Amygdala (tissue), 56 donors: ENCODE measurements around the gene SIL1.
A peak's percentile ranks its signal among the peaks of the same experiment; 100 is the strongest.

Experiments used
- DNase-seq, 56 donors: peaks; one replicate each; lab custom pipeline; 2025; lab: John Stamatoyannopoulos, UW

Gene SIL1

DNA sequence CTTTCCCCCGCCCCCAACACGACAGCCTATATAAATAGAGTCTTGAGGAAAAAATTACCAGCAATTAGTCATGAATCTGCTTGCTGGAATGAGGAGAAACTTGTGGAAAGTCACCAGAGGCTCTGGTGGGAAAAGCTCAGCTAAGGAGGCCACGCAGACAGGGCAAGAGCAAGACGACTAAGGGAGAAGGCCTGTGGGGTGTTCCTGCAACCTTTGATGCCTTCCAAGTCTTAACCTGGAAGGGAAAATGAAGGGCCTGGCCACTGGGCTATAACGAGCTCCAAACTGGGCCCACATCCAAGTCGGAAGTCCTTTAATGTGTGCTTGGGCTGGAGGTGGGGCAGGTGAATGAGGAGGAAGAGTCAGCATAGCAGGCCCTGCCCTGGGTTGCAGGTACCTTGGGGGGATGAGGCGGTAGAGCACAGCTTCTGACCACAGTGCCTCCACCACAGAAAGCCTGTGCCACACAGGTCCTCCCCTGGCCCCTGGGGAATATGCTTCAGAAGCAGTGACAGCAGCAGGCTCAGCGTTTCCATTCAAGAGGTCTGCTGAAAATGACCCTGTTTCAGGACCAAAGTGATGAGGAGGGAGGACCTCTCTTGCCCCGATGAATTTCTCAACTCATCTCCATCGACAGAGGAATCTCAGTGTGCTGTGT lies 230.2 kb downstream of the SIL1 start:
- DNase-seq: no peak

DNA sequence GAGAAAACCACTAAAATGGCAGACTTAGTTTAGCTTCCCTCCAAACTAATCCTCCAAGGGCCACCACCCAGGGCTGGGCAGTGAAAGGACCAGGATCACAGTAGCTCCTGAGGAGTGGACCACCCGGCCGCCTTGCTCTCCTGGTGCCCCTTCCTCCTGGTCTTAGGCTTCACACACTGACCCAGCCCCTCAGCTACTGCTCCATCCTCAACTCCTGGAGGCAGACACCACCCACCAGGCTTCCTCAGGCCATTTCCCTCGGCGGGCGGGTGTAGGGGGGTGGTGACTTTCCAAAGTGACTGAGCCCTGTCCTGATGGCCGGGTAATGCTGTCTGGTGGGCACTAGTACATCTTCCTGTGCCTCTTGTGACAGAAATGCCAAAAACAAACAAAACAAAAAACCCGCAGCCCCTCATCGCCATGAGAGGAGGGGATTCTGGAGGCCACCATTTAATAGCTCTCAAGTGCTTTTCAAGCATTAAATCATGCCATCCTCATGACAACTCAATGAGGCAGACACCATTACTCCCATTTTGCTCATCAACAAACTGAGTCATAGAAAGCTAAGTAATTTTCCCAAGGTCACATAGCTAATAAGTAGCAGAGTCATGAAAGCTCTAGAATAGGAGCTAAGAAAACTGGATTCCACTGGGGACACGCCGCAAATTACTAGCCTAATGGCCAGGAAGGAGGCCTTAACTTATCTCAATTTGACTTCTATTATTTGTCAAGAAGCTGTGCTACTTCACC lies 231.8 kb downstream of the SIL1 start:
- no peak for DNase-seq

DNA sequence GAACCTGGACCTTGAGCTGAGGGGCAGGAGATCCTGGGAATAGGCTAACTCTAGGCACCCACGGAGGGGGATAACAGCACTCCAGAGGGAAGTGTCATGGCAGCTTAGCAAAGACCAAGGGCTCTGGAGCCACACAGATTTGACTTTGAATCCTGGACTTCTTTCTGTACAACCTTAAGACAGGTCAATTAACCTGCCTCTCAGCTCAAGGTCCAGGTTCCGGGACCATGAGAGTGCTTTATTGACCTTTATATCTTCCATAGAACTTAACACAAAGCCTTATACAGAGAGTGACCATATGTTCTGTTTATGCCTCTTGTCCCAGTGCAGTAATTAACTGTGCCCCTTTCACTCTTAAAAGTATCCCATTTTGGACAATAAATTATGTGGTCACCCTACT lies 232.5 kb downstream of the SIL1 start:
- no peak for DNase-seq

DNA sequence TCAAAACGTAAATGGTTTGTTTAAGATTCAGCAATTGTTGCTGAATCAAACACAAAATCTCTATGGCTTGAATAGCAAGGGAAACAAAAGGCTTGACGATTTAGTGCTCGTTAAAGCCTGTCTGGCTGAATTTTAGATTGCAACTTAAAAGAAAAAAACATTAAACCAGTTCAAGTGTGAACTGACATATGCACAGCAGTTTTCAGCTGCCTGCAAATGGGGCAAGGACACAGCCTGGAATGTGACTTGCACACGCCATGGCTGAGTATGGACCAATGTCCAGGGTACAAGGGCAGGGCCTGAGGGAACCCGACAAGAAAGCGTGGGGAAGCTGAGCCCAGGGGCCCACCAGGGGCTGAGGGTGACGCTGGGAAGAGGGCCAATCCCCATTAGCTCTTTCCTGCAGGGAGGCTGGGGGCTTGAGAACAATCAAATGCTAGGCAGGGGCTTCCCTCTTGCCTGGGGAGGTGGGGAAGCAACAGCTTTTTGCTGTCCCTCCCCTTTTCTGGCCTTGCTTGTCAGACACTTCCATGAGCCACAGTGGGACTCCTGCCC lies 233.4 kb downstream of the SIL1 start:
- DNase-seq: no peak

DNA sequence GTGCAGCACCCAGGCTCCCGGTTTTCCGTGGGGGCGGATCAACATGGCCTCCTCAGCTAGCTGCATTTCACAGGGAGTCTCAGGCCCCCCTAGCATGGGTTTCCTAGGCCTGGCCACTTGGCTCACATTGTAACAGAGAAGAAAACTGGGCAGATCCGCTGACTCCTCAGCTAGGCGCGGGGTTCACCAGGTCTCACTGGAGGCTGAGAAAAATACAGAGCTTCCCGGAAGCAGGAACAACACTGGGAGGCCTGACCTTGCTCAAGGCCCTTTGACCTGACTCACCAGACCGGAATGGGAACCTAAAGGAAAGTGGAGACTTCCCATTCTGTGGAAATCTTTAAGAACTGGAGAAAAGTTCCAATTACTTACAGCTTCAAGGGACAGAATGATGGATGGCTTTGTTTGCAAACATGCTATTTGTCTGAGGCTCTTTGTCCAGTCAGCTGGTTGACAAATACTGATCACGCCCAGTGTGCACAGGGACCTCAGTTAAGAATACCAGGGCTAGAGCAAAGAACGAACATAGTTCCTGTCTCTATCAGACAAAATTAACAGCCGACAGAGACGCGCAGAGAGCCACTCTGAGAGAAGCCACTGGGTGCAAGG lies 234.3 kb downstream of the SIL1 start:
- no peak for DNase-seq

DNA sequence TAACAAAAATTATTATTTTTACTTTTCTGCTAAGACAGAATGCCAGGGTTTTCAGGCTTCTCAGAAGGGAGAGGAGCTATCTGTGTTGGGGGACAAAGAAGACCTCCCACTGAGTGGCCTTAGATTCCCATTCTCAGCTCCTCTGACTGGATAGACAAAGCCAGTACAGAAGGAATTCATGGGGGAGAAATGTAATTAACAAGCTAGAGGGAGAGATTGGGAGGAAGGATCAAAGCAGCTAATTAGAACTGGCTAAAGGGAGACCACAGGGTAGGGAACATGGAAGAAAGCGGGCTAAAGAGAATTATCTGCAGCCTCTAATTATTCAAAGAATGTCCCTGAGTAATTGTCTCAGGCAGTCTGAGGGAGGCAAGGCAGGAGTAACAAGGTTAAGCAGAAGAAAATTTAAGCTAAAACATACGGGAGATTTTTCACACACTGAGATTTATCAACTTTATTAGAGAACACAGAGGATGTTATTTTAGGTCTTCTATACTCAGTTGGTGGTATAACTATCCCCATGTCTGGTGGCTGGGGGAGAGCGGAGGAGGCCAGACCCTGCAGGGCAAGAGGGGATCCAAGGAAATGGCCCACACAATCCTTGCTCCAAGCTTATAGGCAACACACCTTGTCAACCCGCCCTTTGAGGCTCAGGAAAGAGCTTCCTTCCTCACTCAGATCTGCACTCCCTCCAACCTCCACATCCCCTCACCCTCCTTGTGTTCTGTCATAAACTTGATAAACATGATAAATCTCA lies 235.4 kb downstream of the SIL1 start:
- DNase-seq: no peak

DNA sequence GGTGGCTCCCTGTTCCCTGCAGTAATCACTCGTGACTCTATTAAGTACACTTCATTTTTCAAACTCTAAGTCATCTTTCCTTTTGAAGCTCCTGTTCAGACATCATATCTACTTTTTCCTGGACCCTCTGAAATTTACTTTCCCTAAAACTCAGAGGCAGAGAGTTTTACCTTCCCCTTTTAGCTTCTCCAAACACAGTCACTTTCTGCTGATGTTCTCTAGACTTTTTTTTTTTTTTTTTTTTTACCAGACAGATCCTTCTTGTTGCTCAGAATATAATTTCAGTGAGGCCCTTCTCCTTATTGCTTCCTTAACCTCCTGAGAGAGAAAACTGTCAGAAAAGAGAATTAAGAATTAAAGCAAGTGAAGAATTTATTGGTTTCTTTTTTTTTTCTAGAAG lies 236.4 kb downstream of the SIL1 start:
- DNase-seq: no peak

DNA sequence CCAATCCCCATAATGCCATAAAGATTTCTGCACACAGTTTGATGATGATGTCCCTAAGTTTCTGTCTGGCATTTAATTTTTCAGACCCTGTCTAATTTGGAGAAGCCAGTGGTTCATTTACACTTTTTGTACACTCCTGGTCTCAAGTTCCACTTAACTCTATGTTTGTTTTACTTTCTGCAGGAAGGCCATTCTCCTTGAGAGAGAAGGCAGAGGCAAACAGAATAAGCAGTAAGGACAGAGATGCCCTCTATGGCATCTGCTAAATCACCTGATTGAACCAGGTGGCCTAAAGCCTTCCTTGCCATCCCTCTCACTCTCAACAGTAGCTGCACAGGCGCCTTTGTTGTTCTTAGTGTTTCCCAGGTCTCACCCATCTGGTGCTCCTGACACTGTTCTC lies 236.9 kb downstream of the SIL1 start:
- no peak for DNase-seq

DNA sequence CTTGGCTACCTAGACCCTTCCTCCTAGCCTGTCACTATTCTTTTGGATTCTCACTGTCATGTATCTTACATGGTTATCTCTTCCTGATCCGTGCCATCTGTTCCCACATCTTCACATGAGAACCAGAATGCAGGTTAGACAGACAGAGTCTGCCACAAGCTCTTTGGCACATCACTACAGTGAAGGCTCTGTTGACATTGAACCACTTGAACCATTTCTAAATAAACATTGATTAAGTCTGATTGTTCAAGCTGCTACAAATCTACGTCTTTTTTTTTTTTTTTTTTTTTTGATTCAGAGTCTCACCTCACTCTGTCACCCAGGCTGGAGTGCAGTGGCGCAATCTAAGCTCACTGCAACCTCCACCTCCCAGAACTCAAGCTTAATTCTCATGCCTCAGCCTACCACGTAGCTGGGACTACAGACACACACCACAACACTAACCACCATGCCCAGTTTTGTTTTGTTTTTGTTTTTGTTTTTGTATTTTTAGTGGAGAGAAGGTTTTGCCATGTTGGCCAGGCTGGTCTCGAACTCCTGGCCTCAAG lies 237.9 kb downstream of the SIL1 start:
- DNase-seq: no peak

DNA sequence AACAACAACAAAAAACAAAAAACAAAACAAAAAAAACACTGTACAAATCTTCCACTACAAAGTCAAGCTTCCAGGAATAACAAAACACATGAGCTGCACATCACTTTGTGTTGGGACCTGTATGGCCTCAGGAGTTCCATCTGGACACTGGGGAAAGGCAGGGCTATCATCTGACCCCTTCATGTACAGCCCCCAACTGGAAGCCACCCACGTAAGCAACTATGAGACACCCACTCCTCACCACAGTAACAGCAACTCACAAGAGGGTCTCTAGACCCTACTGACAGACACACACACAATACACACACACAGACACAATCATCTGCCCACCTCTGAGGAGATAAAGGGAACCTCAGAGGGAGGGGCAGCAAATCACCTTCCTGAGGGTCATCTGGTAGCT lies 241.4 kb downstream of the SIL1 start:
- DNase-seq: no peak

DNA sequence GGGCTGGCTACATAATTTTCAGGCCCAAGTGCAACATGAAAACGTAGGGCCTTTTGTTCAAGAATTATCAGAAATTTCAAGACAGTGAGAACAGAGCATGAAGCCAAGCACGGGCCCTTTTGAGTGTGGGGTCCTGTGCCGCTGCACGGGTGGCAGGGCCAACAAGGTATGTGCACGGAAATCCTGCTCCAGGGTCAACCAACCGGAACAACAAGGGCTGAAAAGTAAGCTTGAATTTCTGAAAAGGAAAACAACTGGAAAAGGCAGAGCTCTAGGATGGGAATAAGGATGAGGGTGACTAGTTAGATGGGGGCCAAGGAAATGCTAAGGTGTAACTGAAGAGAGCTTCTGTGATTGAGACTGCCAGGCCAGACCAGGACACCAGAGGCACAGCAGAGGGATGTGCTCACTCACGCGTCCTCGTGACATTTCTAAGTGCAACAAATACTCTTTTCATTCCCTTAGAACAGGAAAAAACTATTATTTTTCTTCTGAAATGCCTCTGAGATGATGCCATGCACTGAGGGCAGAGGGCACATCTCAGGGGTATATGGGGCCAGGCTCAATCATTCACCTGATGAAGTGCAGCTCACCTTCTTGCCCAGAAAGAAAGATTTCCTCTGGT lies 242.4 kb downstream of the SIL1 start:
- DNase-seq: no peak

DNA sequence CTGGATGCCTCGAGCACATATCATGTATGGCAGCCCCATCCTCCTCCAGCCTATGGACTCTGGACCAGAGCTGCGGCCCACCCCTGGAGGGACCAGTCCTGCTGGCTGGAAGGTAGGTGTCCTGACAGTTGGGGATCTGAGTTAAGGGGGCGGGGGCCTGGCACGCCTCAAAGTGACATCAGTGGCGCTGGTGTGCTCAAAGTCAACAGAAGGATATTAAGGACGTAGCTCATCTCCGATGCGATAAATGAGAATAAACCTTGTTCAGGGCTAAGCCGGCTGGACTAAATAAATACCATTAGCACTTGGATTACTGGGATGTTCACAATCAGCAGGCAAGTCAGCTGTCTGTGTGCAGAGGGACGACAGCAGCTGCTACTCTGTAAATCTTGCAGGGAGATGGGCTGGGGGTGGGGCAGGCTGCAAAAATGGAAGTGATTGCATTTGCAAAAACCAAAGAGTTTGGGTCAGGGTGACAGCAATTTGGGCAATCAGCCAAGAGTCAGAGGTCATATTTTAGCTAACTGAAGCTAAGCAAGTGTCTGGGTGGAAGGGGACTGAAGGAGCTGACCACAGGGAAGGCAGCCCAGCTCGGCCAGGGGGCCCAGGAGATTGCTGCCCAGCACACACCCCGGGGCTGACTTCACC lies 243.0 kb downstream of the SIL1 start:
- DNase-seq: peak in 34 of 56 donors; percentile 26 to 78 (median 46)

DNA sequence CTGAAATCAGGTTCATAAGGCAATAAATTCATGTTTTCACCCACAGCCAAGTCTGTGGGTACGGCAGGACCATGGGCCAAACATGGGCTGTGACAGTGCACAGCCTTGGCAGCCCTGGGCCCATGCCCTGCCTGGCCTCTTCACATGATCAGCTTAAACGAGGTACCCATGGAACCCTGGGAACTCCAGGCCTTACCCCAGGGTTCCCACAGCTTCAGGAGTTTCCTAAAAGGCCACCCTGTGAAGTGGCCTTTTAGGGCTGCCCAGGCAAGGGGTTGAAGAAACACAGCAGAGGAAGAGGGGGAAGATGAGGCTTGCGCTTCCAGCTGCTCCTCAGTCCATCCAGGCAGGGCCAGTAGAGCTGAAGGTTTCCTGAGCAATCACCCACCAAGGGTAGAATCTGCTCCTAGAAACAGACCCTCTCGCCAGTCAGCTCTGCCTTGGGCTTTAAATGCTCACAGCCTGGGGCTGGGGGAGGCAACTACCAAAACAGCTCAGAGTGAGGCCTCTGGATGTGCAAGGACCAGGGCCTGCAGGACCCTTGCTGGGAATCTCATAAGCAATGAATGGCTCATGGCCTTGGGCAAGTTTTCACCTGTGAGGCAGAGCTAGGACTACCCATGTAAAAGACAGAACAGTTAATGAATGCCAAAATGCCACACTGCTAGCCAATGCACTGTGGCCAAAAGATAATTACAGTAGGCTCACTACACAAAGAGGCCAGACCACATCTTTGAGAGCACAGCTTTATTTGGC lies 243.7 kb downstream of the SIL1 start:
- peak in 1 of 56 donors; percentile 39 for DNase-seq

DNA sequence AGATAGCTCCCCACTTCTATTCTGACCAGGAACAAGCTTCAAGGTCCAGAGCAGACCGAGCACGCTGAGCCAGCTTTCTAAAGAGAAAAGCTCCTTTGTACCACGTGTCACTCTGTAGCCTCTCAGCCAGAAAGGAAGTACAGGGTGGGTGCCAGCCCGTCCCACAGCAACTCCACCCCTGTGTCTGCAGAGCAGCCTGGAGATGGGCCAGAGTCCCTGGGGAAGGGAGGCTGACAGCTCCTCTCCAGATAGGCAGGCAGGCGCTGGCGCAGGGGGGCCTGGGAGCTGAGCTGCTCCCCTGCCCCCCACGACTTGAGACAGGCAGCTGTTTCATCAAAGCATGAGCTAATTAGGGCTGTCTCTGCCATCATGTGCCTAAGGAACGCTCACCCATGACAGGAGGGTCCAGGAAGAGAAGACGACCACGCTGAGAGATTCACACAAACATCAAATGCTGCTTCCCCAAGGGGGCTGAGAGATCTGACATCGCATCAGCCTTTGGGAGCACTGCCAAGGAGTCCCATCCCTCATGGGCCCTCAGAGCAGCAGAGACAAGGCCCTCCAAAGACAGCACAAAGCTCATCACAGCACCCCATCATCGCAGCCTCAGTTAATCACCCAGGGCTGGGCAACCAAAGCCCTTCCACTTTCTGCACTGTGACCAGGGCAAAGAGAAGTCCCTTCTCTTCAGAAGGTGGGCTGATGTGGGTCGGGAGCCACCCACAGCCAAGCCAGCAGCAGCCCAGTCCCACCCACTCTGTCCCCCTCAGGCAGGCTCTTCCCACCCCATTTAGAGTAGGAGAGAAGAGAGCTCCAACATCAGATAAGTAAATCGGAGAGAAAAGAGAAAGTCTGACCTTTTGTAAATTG lies 244.5 kb downstream of the SIL1 start:
- DNase-seq: peak in 55 of 56 donors; percentile 45 to 96 (median 82)

DNA sequence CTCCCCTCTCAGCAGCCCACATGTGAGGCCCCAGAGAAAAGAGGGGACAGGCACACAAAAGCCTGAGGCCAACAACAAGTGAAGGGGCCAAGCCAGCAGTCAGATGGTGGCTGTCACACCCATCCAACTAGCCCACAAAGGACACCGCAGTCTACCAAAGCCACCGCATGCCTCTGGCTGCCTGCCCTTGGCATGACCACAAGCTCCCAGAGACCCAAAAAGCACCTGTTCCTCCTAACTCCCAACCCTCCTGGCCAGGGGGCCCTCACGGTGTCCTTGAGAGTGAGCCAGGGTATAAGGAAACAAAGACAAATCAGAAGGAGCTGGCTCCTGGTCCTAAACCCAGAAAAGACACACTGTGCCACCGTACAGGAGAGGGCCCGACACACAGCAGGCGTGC lies 245.2 kb downstream of the SIL1 start:
- DNase-seq: peak in 11 of 56 donors; percentile 27 to 77 (median 62)

DNA sequence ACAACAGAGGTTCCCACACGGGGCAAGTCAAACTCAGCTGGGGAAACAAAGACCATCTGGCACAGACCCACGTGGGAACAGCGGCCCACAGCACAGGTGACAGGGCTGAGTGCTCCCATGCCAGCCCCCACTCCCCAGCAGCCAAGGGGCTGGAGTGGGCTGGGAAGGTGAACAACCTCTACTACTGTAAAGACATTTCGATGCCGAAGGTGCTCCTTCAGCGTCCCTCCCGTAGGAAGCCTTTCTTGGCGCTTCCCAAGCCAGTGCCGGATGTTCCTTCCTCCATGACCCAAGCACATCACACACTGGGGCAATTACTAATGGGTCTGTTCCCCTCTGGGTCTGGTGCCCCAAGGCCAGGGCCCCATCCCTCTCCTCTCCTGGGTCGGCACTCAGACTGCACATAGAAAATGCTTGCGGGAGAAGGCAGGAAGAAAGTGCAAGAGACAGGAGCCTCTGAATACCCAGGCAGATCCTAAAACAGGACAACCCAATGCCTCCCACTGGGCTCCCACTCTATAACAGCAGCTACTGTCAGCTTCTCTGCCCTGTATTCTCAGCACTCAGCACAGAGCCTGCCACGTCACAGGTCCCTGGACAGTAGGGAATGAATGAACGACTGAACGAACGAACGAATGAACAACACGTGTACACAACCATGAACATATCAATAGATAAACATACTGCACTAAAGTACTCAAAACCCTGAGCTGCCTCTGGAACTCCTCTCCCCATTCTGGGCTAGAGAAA lies 246.0 kb downstream of the SIL1 start:
- DNase-seq: no peak
